ENCODE results near the gene GADD45G.

DNA sequence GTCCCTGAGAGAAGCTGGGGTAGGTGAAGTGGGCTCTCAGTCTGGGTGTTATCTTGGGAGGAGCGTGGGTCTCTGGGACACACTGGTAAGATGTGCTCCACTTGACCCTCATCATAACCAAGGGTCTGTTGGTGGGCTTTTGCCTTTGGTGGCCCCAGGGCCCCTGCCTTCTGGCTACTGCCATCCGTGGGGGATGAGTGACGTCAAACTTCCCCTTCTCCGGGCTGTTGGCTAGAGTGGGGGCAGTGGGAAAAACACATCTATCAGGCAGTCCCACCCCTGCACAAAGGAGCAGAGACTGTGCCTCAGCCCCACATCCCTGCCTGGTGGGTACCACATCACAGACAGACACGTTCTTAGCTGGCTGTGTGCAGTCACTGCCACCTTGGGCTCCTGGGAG lies 35.1 kb downstream of the GADD45G start:
- no peak for TF ChIP-seq ZNF274 (IDR thresholded peaks at IDR 0.05; ENCODE audit: low read depth, low read length)
- no peak for TF ChIP-seq YY1 (IDR thresholded peaks at IDR 0.05; ENCODE audit: insufficient read depth, insufficient read length)
- no peak for TF ChIP-seq SUZ12 (IDR thresholded peaks at IDR 0.05; ENCODE audit: extremely low read depth, insufficient read depth, insufficient read length)
